NOMO-1 (cell line): ENCODE measurements around the gene RSPH4A.
"Not testable (repeated sequence)": the region's sequence is repeated elsewhere in the genome, so short reads cannot be mapped to it uniquely, and the experiment has no call there.

Source experiments
- DNase-seq, 2 experiments: peaks; one replicate each; lab custom pipeline; 2025; ENCODE audit not compliant: unreplicated experiment in 2 of 2; lab: John Stamatoyannopoulos, UW

Gene RSPH4A

GRCh38 chr6:116615937-116616736 lies at the start of gene RSPH4A:
RSPH4A (plus strand) TSS chr6:116616479; CDS start chr6:116616624, 145 bp downstream.
- peak; percentile 78 to 87 for DNase-seq

DNA sequence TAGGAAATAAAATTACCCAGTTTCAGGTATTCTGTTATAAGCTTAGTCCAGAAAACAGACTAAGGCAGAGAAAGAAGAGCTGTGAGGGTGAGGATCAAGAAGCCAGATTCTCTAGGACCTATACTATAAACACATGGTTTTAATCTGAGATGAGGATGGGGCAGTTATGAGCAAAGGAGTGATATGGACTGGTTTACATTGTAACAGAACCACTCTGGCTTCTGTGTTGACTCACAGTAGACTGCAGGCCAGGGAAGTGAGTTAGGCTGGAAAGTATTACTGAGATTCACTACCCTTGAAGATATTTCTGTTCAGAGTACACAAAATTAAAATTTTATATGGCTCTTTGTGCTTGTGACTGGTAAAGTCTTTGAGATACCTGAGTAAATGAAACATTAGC lies 48.2 kb upstream of the RSPH4A start:
- no peak for DNase-seq

- peak; percentile 27 to 62 for DNase-seq
Observed at GRCh38 chr6:116568821-116569755, 47.2 kb upstream of the RSPH4A start.

GRCh38 chr6:116570856-116571682 lies 45.2 kb upstream of the RSPH4A start, which contains the start of gene RWDD1:
RWDD1 (plus strand) TSS chr6:116571504; CDS start chr6:116571583, 79 bp downstream.
- DNase-seq = peak; percentile 96 to 97

DNA sequence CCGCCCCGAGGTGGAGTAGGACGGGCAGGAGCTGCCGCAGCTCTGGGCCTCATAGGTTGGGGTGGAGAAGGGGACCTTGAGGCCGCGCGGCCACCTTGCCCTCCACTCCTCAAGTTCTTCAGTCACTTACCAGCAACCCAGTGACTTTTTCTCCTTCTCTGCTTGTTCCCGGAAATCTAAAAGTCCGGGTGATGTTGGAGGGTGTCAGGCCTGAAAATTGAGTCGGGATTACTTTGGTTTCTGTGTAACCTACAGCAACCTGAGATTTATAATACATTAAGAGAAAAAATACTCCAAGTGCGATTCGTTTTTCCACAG lies 44.6 kb upstream of the RSPH4A start:
- DNase-seq = no peak

- peak in 1 of 2 experiments; percentile 24 for DNase-seq
Observed at GRCh38 chr6:116572162-116572561, 44.1 kb upstream of the RSPH4A start.

DNA sequence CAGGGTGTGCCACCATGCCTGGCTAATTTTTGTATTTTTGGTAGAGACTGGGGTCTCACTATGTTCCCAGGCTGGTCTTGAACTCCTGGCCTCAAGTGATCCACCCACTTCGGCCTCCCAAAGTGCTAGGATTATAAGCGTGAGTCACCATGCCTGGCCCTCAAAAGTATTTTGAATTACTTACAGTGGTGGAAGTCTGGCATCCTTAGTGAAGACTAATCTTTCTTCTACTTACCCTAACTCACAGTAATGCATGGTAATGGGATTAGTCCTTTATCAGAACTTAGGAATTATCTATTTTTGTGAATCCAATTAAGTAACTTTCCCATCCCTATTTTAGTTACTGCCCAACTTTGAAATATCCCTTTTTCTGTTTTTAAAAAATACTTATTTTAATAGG lies 41.1 kb upstream of the RSPH4A start:
- no peak for DNase-seq

DNA sequence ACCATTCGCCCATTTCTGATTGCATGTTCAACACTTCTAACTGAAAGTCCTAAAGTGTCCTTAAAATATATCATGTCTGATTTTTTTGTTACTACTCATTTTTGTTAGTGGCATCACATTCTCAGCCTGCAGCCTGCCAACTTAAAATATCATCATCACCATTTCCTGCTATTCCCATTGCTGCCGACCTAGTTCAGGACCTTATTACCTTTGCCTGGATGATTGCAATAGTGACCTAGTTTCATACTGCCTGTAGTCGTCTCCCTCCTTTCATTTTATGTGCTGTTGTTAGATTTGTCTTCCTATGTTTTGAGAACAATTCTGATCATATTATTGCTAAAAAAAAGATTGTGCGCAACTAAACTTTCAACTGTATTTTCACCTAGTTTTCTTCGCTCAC lies 38.8 kb upstream of the RSPH4A start:
- no peak for DNase-seq

DNA sequence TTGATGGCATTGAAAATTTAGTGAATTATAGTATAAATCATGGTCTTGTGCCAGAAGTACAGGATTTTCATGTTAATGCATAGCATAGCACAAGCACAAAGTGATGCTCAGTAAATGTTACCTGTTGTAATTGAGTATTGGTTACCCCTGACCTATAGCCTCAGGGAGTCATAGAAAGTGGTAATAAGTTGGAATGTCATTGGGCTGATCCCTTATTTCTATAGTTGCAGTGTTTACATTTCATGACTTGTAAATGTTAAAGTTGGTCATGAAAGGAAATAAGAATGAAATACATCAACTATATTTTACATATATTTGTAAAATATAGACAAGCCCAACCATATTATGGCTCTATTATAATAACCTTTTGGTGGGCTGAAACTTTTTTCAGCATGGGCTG lies 37.9 kb upstream of the RSPH4A start:
- no peak for DNase-seq

GRCh38 chr6:116579143-116579542 lies 37.1 kb upstream of the RSPH4A start:
- no peak for DNase-seq

DNA sequence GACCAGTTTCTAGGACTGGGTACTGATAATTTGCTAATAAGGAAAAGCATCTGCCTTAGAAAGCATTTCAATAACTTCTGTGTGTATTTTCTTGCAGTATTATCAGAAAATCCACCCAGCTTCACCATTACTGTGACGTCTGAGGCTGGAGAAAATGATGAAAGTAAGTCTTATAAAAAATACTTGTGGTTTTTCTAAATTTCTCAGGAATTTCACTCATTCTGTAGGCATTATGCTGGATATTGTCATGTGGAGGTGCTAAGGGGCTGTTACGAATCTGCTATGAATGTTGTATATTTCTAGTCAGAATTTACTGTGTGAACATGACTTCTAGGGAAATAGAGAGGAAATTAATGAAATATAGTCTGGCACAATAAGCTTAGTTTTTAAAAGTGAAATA lies 36.1 kb upstream of the RSPH4A start:
- no peak for DNase-seq

DNA sequence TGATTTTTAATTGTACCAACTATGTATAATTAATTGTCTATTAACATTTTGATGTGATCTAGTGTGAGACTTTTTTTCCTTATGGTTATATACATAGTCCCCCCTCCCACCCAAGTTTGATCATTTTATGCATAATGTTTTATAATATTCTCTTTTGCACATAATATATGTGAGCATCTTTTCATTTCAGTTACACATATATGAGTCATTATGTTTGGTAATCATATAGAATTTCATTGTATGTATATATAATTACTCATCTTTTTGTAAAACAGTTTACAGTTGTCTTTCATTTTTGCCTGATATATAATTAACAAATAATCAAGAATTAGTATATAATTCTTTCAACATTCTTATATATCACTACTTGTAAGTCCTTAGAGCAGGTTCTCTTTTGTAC lies 30.0 kb upstream of the RSPH4A start:
- no peak for DNase-seq

- no peak for DNase-seq
Observed at GRCh38 chr6:116586738-116587137, 29.5 kb upstream of the RSPH4A start.

GRCh38 chr6:116595247-116595646 lies 21.0 kb upstream of the RSPH4A start:
- DNase-seq = no peak

GRCh38 chr6:116596815-116597214 lies 19.5 kb upstream of the RSPH4A start:
- no peak for DNase-seq

DNA sequence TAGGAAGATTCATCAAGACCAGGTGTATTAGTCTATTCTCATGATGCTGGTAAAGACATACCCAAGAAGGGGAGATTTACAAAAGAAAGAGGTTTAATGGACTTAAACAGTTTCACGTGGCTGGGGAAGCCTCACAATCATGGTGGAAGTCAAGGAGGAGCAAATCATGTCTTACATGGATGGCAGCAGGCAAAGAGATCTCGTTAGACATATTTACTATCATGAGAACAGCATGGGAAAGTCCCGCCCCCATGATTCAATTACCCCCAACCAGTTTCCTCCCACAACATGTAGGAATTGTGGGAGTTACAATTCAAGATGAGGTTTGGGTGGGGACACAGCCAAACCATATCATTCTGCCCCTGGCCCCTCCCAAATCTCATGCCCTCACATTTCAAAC lies 12.4 kb upstream of the RSPH4A start:
- not testable (repeated sequence) for DNase-seq

DNA sequence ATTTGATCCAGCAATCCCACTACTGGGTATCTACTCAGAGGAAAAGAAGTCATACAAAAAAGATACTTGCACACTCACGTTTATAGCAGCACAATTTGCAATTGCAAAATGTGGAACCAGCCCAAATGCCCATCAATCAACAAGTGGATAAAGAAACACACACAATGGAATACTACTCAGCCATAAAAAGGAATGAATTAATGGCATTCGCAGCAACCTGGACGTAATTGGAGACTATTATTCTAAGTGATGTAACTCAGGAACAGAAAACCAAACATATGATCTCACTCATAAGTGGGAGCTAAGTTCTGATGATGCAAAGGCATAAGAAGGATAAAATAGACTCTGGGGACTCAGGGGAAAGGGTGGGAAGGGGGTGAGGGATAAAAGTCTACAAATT lies 11.4 kb upstream of the RSPH4A start:
- not testable (repeated sequence) for DNase-seq

- DNase-seq = no peak
Observed at GRCh38 chr6:116605935-116606334, 10.3 kb upstream of the RSPH4A start.

- no peak for DNase-seq
Observed at GRCh38 chr6:116611056-116611455, 5.2 kb upstream of the RSPH4A start.

DNA sequence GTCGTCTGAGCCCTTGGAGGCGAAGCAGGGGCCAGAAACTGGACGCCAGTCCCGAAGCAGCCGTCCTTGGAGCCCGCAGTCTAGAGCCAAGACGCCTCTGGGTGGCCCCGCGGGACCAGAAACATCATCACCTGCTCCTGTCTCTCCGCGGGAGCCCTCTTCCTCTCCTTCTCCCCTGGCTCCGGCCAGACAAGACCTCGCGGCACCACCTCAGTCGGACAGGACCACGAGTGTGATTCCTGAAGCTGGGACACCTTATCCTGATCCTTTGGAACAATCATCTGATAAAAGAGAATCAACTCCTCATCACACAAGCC lies 416 bp downstream of the RSPH4A start:
- DNase-seq = no peak
